Kidney epithelial cell (primary cell): ENCODE results near the gene IL22RA1. TPM values are rescaled to one million over a fixed set of nuclear protein-coding genes. Genes with fewer than 3 reads are reported as not detected.

ENCODE experiments used
- DNase-seq: peaks from one replicate; pipeline ENCODE4 v3.0.0-alpha.2; 2010; ENCODE audit warnings: low read depth
- H3K27me3 ChIP-seq: 2 replicates; pipeline ENCODE4 v1.6.0; 2011; ENCODE audit warnings: low read length; ENCODE audit not compliant: control insufficient read depth, insufficient read depth
- H3K36me3 ChIP-seq: 2 replicates; pipeline ENCODE4 v1.5.1; 2011; ENCODE audit warnings: low read length; ENCODE audit not compliant: control insufficient read depth, insufficient read depth
- H3K4me3 ChIP-seq: 2 replicates; pipeline ENCODE4 v1.5.1; 2011; ENCODE audit warnings: low read depth, mild to moderate bottlenecking, control low read depth, low read length
- total RNA-seq: library from RNA; depleted of rRNA; stranded (reverse); fragments of >200 nt; gene quantifications from 2 replicates; pipeline ENCODE4 v1.2.3, GENCODE V29; 2015
- TF ChIP-seq, protein P1 (sequence below): IDR thresholded peaks from 2 replicates; pipeline ENCODE4 v1.5.1; 2011; ENCODE audit warnings: mild to moderate bottlenecking, moderate library complexity, low read length, control low read depth, inconsistent platforms; ENCODE audit not compliant: insufficient read depth, poor library complexity, severe bottlenecking

IL22RA1 gene
- total RNA-seq, 1 donor from 2014 or later, result 0.21 TPM

DNA sequence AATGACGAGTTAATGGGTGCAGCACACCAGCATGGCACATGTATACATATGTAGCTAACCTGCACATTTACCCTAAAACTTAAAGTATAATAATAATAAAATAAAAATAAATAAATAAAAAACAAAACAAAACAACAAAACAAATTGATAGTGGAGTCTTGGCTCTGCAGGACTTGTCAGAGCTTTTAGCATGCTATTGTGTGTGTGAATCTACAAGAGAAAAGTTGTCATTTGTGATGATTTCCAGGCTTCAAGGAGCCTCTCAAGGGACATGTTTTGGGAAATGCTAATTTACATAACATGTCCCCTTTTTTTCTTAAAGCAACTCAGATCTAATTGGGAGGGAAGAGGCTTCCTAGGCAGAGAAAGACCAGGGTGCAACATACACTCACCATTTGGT lies 9.1 kb downstream of the IL22RA1 start:
- Histone ChIP-seq H3K36me3 (no peaks in the 10 kb centered on the region), H3K27me3 (peaks cover 3% of the 10 kb centered on the region), H3K4me3 (no peak overlapping the region)
- no peak for DNase-seq
- TF ChIP-seq, protein P1, sequence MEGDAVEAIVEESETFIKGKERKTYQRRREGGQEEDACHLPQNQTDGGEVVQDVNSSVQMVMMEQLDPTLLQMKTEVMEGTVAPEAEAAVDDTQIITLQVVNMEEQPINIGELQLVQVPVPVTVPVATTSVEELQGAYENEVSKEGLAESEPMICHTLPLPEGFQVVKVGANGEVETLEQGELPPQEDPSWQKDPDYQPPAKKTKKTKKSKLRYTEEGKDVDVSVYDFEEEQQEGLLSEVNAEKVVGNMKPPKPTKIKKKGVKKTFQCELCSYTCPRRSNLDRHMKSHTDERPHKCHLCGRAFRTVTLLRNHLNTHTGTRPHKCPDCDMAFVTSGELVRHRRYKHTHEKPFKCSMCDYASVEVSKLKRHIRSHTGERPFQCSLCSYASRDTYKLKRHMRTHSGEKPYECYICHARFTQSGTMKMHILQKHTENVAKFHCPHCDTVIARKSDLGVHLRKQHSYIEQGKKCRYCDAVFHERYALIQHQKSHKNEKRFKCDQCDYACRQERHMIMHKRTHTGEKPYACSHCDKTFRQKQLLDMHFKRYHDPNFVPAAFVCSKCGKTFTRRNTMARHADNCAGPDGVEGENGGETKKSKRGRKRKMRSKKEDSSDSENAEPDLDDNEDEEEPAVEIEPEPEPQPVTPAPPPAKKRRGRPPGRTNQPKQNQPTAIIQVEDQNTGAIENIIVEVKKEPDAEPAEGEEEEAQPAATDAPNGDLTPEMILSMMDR, result no peak

DNA sequence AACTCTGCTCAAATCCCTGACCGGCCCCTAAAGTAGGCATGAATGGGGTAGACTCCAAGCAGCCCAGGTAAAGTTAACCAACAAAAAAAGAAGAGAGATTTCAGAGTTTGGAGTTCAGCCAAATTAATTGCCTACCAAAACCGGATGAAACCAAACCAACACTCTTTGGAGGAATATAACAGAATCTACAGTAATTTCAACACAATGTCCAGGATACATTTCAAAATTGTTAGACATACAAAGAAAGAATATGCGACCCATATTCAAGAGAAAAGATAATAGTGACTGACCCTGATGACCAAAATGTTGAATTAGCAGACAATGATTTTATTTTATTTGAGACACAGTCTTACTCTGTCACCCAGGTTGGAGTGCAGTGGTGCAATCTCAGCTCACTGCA lies 12.6 kb downstream of the IL22RA1 start:
- H3K4me3 ChIP-seq, result no peak overlapping the region
- TF ChIP-seq, protein P1, result no peak
- no peak for DNase-seq
- H3K36me3 ChIP-seq, result no peaks in the 10 kb centered on the region
- H3K27me3 ChIP-seq, result no peaks in the 10 kb centered on the region

DNA sequence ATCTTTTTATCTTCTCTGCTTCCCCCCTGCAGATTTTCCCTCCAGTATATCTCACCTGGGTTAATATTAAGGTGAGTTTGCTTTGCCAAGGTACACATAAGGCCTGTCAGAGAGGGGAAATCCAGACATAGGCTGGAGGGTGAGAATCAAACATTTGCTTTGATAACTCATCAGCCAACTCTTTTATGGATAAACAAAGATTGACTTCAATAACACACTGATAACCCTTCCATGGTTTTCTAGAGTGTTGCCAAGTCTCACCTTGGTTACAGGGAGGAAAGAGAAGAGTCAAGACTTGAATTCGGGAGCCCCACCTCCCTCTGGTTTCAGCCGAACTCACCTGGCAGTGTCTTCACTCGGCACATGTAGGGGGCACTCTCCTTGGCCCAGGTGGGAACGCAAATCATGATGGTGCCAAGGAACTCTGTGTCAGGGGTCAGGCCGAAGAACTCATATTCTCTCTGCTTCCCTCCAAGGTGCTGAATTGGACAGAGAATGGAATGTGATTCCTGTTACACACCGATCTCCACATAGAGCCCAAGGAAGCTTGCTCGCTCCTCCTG lies 15.1 kb downstream of the IL22RA1 start:
- Histone ChIP-seq H3K27me3 (no peaks in the 10 kb centered on the region), H3K4me3 (no peak overlapping the region), H3K36me3 (no peaks in the 10 kb centered on the region)
- no peak for DNase-seq
- TF ChIP-seq, protein P1, result no peak

DNA sequence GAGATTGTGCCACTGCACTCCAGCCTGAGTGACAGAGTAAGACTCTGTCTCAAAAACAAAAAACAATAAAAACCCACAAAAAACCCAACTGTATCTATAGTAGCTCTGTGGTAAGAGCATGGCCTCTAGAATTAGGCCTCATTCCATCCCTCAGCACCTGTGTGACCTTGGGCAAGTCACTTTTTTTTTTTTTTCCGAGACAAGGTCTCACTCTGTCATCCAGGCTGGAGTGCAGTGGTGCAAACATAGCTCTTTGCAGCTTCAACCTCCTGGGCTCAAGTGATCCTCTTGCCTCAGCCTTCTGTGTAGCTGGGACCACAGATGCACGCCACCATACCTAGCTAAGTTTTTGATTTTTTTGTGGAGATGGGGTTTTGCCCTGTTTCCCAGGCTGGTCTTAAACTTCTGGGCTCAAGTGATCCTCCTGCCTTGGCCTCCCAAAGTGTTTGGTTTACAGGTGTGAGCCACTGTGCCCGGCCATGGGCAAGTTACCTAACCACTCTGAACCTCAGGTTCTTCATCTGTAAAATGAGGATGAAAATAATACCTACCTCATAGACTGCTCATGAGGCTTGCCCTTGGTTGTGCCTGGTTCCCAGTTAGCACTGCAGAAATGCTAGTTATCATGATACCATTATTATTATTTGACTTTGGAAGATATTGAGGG lies 15.7 kb downstream of the IL22RA1 start:
- no peaks in the 10 kb centered on the region for H3K36me3 ChIP-seq
- no peak overlapping the region for H3K4me3 ChIP-seq
- TF ChIP-seq, protein P1, result no peak
- DNase-seq, result no peak
- H3K27me3 ChIP-seq, result no peaks in the 10 kb centered on the region

DNA sequence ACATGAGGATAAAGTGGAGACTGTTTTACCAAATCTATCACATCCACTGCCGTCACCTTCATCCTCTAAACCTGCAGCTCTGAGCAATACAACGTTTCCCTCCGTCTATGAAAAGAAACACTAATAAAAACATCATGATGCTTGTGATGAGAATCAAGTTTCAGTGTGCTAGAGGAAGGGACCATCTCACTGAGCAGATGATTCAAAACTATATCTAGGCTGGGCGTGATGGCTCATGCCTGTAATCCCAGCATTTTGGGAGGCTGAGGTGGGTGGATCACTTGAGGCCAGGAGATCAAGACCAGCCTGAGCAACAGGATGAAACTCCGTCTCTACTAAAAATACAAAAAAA lies 16.3 kb downstream of the IL22RA1 start:
- Histone ChIP-seq H3K27me3 (no peaks in the 10 kb centered on the region), H3K4me3 (no peak overlapping the region), H3K36me3 (no peaks in the 10 kb centered on the region)
- TF ChIP-seq, protein P1, result no peak
- DNase-seq, result no peak
